WTC11 (cell line): ENCODE results near the gene CEP78. TPM values are rescaled to one million over a fixed set of nuclear protein-coding genes. Genes with fewer than 3 reads are reported as not detected.

ENCODE experiments used
- ATAC-seq: fragments of 200-7000 bp; cut with Tn5 transposase; 2 replicates; pipeline ENCODE4 v1.10.0; 2021; ENCODE audit warnings: mild to moderate bottlenecking, moderate library complexity
- CTCF ChIA-PET: fragments of 300-600 bp; sonication (Branson Sonifier 250); formaldehyde crosslinking; loops from one replicate; lab custom pipeline; 2021; ENCODE audit warnings: antibody characterized with exemption; lab: Charles Lee
- POLR2A ChIA-PET: fragments of 350-600 bp; sonication (Branson Sonifier 250); formaldehyde crosslinking; loops from one replicate; lab custom pipeline; 2021; ENCODE audit warnings: antibody characterized with exemption; lab: Charles Lee
- DNase-seq: peaks from one replicate; pipeline ENCODE4 v3.0.0; 2021; ENCODE audit warnings: low spot score
- H3K27ac Mint-ChIP-seq: 2 replicates; pipeline ENCODE4 v1.8.0; 2021; ENCODE audit warnings: mixed read lengths
- H3K27me3 Mint-ChIP-seq: 2 replicates; pipeline ENCODE4 v1.8.0; 2021; ENCODE audit warnings: low read depth, mild to moderate bottlenecking, moderate library complexity, mixed read lengths
- H3K36me3 Mint-ChIP-seq: 2 replicates; pipeline ENCODE4 v1.8.0; 2021; ENCODE audit warnings: mixed read lengths
- H3K4me1 Mint-ChIP-seq: 2 replicates; pipeline ENCODE4 v1.8.0; 2022; ENCODE audit warnings: mixed read lengths
- H3K4me3 Mint-ChIP-seq: 2 replicates; pipeline ENCODE4 v1.8.0; 2021; ENCODE audit warnings: mild to moderate bottlenecking, moderate library complexity, mixed read lengths
- H3K9me3 Mint-ChIP-seq: 2 replicates; pipeline ENCODE4 v1.8.0; 2021; ENCODE audit warnings: mixed read lengths
- CREB1 ChIP-seq: sonication (generic); formaldehyde crosslinking; IDR thresholded peaks from 2 replicates; pipeline ENCODE4 v1.8.0; 2023; ENCODE audit warnings: mild to moderate bottlenecking, missing genetic modification reagents
- ESRRA ChIP-seq: sonication (generic); formaldehyde crosslinking; IDR thresholded peaks from 2 replicates; pipeline ENCODE4 v1.8.1; 2022; ENCODE audit warnings: mild to moderate bottlenecking, missing genetic modification reagents, borderline replicate concordance
- ETV6 ChIP-seq: sonication (generic); formaldehyde crosslinking; IDR thresholded peaks from 2 replicates; pipeline ENCODE4 v1.8.1; 2022; ENCODE audit warnings: mild to moderate bottlenecking, missing genetic modification reagents
- FOXK1 ChIP-seq: sonication (generic); formaldehyde crosslinking; IDR thresholded peaks from 2 replicates; pipeline ENCODE4 v1.8.0; 2022; ENCODE audit warnings: mild to moderate bottlenecking, moderate library complexity, missing genetic modification reagents
- GTF2I ChIP-seq: fragments of 250-450 bp; sonication (Bioruptor Pico); conservative IDR thresholded peaks from 2 replicates; pipeline ENCODE4 v1.4.0; 2021; ENCODE audit warnings: mild to moderate bottlenecking
- HMGA2 ChIP-seq: fragments of 250-450 bp; sonication (Bioruptor Pico); IDR thresholded peaks from 2 replicates; pipeline ENCODE4 v1.4.0; 2021; ENCODE audit warnings: mild to moderate bottlenecking, moderate library complexity
- KAT7 ChIP-seq: sonication (generic); formaldehyde crosslinking; IDR thresholded peaks from 2 replicates; pipeline ENCODE4 v1.8.1; 2023; ENCODE audit warnings: missing genetic modification reagents, mild to moderate bottlenecking, borderline replicate concordance
- MAX ChIP-seq: sonication (generic); formaldehyde crosslinking; IDR thresholded peaks from 2 replicates; pipeline ENCODE4 v1.8.0; 2022; ENCODE audit warnings: mild to moderate bottlenecking, missing genetic modification reagents
- NR1H2 ChIP-seq: sonication (generic); formaldehyde crosslinking; IDR thresholded peaks from 2 replicates; pipeline ENCODE4 v1.9.0; 2021; ENCODE audit warnings: mild to moderate bottlenecking, moderate library complexity, missing genetic modification reagents
- NR2C2 ChIP-seq: sonication (generic); formaldehyde crosslinking; IDR thresholded peaks from 2 replicates; pipeline ENCODE4 v1.8.0; 2022; ENCODE audit warnings: mild to moderate bottlenecking, missing genetic modification reagents
- NR3C1 ChIP-seq: sonication (generic); formaldehyde crosslinking; conservative IDR thresholded peaks from 2 replicates; pipeline ENCODE4 v1.8.1; 2023; ENCODE audit warnings: low read depth, mild to moderate bottlenecking, missing genetic modification reagents
- OVOL2 ChIP-seq: fragments of 250-450 bp; sonication (Bioruptor Pico); IDR thresholded peaks from 2 replicates; pipeline ENCODE4 v1.9.0; 2021; ENCODE audit warnings: mild to moderate bottlenecking, borderline replicate concordance
- PRRX2 ChIP-seq: fragments of 250-450 bp; sonication (Bioruptor Pico); IDR thresholded peaks from 2 replicates; pipeline ENCODE4 v1.8.0; 2021; ENCODE audit warnings: mild to moderate bottlenecking
- RELA ChIP-seq: sonication (generic); formaldehyde crosslinking; IDR thresholded peaks from 2 replicates; pipeline ENCODE4 v1.8.1; 2022; ENCODE audit warnings: missing genetic modification reagents, mild to moderate bottlenecking, borderline replicate concordance
- RORB ChIP-seq: fragments of 250-450 bp; sonication (Bioruptor Pico); IDR thresholded peaks from 2 replicates; pipeline ENCODE4 v1.9.0; 2021; ENCODE audit warnings: mild to moderate bottlenecking
- STAT6 ChIP-seq: sonication (generic); formaldehyde crosslinking; conservative IDR thresholded peaks from 2 replicates; pipeline ENCODE4 v1.8.1; 2023; ENCODE audit warnings: mild to moderate bottlenecking, low read depth, missing genetic modification reagents, moderate library complexity
- TEAD1 ChIP-seq: sonication (generic); formaldehyde crosslinking; IDR thresholded peaks from 2 replicates; pipeline ENCODE4 v1.8.0; 2022; ENCODE audit warnings: mild to moderate bottlenecking, missing genetic modification reagents
- ZNF232 ChIP-seq: sonication (generic); formaldehyde crosslinking; IDR thresholded peaks from 2 replicates; pipeline ENCODE4 v1.8.0; 2022; ENCODE audit warnings: mild to moderate bottlenecking, missing genetic modification reagents
- ZNF281 ChIP-seq: sonication (generic); formaldehyde crosslinking; IDR thresholded peaks from 2 replicates; pipeline ENCODE4 v1.8.0; 2023; ENCODE audit warnings: mild to moderate bottlenecking, missing genetic modification reagents
- ZNF423 ChIP-seq: fragments of 250-450 bp; sonication (Bioruptor Pico); IDR thresholded peaks from 2 replicates; pipeline ENCODE4 v2.1.2; 2022; ENCODE audit warnings: mild to moderate bottlenecking, moderate library complexity
- total RNA-seq: library from RNA; stranded (reverse); gene quantifications from 3 replicates; pipeline ENCODE4 v1.2.3, GENCODE V29; 2021
- TF ChIP-seq, protein P1 (sequence below): fragments of 250-450 bp; sonication (Bioruptor Pico); conservative IDR thresholded peaks from 2 replicates; pipeline ENCODE4 v1.9.0; 2021; ENCODE audit warnings: mild to moderate bottlenecking
- TF ChIP-seq, protein P2 (sequence below): fragments of 250-450 bp; sonication (Bioruptor Pico); IDR thresholded peaks from 2 replicates; pipeline ENCODE4 v2.1.2; 2022; ENCODE audit warnings: mild to moderate bottlenecking, moderate library complexity
- TF ChIP-seq, protein P3 (sequence below): fragments of 250-450 bp; sonication (Bioruptor Pico); IDR thresholded peaks from 2 replicates; pipeline ENCODE4 v1.9.0; 2021; ENCODE audit warnings: mild to moderate bottlenecking
- TF ChIP-seq, protein P4 (sequence below): fragments of 250-450 bp; sonication (Bioruptor Pico); IDR thresholded peaks from 2 replicates; pipeline ENCODE4 v1.8.0; 2021; ENCODE audit warnings: mild to moderate bottlenecking

The CEP78 gene
- total RNA-seq, 1 experiment from 2014 or later = 42.0 TPM

DNA sequence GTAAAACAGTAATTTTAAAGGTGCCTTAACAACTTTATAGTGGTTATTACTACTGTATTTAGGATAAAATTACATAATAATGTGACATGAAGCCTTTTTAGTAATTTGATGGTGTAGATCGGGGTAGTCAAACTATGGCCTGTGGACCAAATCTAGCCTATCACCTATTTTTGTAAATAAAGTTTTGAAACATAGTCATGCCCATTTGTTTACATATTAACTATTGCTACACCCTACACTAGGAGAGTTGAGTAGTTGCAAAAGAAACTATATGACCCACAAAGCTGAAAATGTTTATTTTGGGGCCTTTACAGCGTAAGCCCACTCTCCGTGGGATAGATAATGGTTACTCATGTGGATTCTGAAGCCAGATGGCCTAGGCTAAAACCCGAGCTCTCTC is 6.2 kb downstream of the CEP78 start:
- ChIA-PET CTCF (interaction anchor here (1.3 kb wide), 1 partner anchor 265 kb away, joined by 3 read pairs; no protein-coding TSS in a partner anchor), POLR2A (no interaction called here)
- Mint-ChIP-seq H3K4me1 (peaks cover 17% of the 10 kb centered on the region), H3K27ac (no peak overlapping the region), H3K36me3 (peaks cover 33% of the 10 kb centered on the region), H3K27me3 (no peaks in the 10 kb centered on the region), H3K4me3 (no peak overlapping the region), H3K9me3 (no peaks in the 10 kb centered on the region)
- ATAC-seq = no peak
- TF ChIP-seq FOXK1 (CRISPR knock-in tag) (no peak), ZNF232 (CRISPR knock-in tag) (no peak), GTF2I (CRISPR knock-in tag) (no peak), CREB1 (CRISPR knock-in tag) (no peak), NR1H2 (CRISPR knock-in tag) (no peak), HMGA2 (no peak), ESRRA (CRISPR knock-in tag) (no peak), ZNF423 (CRISPR knock-in tag) (no peak), KAT7 (no peak)
- TF ChIP-seq, protein P1, sequence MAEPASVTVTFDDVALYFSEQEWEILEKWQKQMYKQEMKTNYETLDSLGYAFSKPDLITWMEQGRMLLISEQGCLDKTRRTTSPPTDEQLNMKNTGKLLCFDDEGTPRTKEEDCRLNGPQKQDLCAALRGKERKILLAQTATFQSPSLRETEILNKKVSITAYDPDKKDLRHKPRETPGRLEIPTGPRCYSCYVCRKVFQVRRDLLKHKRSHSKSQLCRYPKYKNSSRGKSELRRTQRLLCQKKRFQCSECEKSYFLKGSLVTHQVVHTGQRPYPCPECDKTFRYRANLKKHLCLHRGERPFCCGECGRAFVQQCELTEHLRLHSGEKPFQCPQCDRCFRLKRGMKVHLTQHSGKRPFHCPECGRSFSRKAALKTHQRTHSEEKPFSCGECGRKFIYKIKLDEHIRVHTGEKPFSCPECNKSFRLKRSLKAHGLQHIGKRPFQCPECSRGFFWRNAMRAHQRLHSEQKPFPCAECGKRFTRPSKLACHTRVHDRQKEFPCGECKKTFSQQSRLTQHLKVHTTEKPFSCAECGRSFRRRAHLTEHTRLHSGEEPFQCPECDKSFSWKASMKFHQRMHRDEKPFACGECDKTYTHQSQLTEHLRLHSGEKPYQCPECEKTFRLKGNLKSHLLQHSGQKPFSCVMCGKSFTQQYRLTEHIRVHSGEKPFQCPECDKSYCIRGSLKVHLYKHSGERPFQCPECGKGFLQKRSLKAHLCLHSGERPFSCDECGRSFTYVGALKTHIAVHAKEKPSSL (CRISPR knock-in tag) = no peak
- TF ChIP-seq, protein P2, sequence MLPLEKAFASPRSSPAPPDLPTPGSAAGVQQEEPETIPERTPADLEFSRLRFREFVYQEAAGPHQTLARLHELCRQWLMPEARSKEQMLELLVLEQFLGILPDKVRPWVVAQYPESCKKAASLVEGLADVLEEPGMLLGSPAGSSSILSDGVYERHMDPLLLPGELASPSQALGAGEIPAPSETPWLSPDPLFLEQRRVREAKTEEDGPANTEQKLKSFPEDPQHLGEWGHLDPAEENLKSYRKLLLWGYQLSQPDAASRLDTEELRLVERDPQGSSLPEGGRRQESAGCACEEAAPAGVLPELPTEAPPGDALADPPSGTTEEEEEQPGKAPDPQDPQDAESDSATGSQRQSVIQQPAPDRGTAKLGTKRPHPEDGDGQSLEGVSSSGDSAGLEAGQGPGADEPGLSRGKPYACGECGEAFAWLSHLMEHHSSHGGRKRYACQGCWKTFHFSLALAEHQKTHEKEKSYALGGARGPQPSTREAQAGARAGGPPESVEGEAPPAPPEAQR (CRISPR knock-in tag) = no peak
- no peak for DNase-seq

DNA sequence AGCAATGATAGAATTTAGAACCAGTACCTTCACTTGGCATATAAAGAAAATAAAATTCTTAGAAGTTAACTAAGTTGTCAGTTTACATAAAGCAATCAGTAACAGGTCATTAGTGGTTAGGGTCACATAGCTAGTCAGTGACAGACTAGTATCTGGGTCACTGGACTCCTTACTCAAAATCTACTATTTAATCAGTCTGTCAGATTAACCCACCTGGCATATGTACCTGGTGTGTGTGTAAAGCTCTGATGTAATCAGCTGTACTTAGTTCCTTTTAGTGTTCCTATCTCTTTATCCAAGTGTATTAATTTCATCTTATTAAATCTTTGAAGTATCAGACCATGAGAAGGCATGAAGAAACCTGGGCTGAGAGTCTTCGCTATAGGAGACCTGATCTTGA is 7.3 kb downstream of the CEP78 start:
- no peak overlapping the region for H3K4me3 Mint-ChIP-seq
- no peaks in the 10 kb centered on the region for H3K27me3 Mint-ChIP-seq
- H3K27ac Mint-ChIP-seq = no peak overlapping the region
- peaks cover 10% of the 10 kb centered on the region for H3K4me1 Mint-ChIP-seq
- TF ChIP-seq STAT6 (CRISPR knock-in tag) (no peak), ETV6 (CRISPR knock-in tag) (no peak), TEAD1 (no peak), RELA (CRISPR knock-in tag) (no peak), MAX (no peak), NR2C2 (CRISPR knock-in tag) (no peak), NR3C1 (CRISPR knock-in tag) (no peak), OVOL2 (CRISPR knock-in tag) (no peak), PRRX2 (no peak), ZNF281 (no peak), RORB (no peak)
- TF ChIP-seq, protein P3, sequence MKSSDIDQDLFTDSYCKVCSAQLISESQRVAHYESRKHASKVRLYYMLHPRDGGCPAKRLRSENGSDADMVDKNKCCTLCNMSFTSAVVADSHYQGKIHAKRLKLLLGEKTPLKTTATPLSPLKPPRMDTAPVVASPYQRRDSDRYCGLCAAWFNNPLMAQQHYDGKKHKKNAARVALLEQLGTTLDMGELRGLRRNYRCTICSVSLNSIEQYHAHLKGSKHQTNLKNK = no peak
- TF ChIP-seq, protein P4, sequence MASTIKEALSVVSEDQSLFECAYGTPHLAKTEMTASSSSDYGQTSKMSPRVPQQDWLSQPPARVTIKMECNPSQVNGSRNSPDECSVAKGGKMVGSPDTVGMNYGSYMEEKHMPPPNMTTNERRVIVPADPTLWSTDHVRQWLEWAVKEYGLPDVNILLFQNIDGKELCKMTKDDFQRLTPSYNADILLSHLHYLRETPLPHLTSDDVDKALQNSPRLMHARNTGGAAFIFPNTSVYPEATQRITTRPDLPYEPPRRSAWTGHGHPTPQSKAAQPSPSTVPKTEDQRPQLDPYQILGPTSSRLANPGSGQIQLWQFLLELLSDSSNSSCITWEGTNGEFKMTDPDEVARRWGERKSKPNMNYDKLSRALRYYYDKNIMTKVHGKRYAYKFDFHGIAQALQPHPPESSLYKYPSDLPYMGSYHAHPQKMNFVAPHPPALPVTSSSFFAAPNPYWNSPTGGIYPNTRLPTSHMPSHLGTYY = no peak
- POLR2A ChIA-PET = no interaction called here
- CTCF ChIA-PET = interaction anchor here (1.3 kb wide), 1 partner anchor 266 kb away, joined by 3 read pairs; no protein-coding TSS in a partner anchor
- ATAC-seq (no peak), DNase-seq (no peak)
- no peaks in the 10 kb centered on the region for H3K9me3 Mint-ChIP-seq
- peaks cover 33% of the 10 kb centered on the region for H3K36me3 Mint-ChIP-seq
